ENCODE results near the gene NCOA7.

NCOA7 gene, protein sequence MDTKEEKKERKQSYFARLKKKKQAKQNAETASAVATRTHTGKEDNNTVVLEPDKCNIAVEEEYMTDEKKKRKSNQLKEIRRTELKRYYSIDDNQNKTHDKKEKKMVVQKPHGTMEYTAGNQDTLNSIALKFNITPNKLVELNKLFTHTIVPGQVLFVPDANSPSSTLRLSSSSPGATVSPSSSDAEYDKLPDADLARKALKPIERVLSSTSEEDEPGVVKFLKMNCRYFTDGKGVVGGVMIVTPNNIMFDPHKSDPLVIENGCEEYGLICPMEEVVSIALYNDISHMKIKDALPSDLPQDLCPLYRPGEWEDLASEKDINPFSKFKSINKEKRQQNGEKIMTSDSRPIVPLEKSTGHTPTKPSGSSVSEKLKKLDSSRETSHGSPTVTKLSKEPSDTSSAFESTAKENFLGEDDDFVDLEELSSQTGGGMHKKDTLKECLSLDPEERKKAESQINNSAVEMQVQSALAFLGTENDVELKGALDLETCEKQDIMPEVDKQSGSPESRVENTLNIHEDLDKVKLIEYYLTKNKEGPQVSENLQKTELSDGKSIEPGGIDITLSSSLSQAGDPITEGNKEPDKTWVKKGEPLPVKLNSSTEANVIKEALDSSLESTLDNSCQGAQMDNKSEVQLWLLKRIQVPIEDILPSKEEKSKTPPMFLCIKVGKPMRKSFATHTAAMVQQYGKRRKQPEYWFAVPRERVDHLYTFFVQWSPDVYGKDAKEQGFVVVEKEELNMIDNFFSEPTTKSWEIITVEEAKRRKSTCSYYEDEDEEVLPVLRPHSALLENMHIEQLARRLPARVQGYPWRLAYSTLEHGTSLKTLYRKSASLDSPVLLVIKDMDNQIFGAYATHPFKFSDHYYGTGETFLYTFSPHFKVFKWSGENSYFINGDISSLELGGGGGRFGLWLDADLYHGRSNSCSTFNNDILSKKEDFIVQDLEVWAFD
- long read RNA-seq, full-length matches to known transcripts, result 17 of 32 reads
- long read RNA-seq, partial matches to known transcripts, result 7 of 32 reads
- long read RNA-seq, other reads (novel, unspliced or antisense), result 8 of 32 reads

DNA sequence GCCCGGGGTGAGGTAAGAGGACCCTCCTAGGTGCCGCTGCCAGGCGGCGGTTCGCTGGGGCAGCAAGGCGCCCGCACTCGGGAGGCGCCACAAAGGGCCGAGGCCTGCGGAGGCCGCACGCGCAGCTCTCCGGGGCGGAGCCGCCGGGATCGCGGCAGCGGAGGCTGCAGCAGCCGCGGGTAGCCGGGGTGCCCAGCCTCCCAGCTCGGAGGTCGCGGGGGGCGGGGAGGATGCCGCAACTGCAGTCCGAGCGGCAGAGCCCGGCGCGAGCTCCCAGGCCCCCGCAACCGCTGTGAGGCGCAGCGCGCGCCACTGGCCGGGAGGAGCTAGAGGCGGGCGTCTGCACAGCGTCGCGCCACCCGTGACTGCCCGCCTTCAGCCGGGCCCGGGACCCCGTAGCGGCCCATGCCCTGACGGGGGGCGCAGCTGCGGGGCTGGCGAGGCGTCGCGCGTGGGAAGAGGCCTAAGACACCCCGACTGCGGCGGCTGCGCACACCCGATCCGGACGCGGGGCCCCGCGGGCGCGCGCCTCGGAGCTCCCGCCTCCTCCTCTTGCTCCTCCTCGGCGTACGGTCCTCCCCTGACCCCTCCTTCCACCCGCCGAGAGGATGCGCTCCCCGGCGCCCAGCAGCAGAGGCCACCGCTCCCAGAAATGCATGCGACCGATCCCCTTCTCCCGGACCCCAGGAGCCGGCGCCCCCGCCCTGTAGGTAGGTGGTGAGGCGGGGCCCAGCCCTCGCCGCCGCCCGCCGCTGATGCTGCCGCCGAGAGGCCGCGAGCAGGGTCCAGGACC is at the start of gene NCOA7:
Gene NCOA7, plus strand, starts transcription at position 603 of the 793 bp plus-strand sequence. CDS start 24,395 bp downstream, outside the sequence.
- Histone ChIP-seq H3K27ac (replicated peaks) (peak within 1 kb of the TSS; percentile 81), H3K4me3 (replicated peaks; ENCODE audit: insufficient read depth, low read length) (peak within 1 kb of the TSS; percentile 99), H3K27me3 (ENCODE audit: insufficient read depth, poor library complexity, severe bottlenecking) (no peaks in the 10 kb centered on the region)
- TF ChIP-seq SPI1 (IDR thresholded peaks at IDR 0.05; ENCODE audit: borderline replicate concordance, low read depth), result no peak
- TF ChIP-seq REST (IDR thresholded peaks at IDR 0.05; ENCODE audit: insufficient replicate concordance, low read depth), result peak; percentile 23
- TF ChIP-seq GABPA (IDR thresholded peaks at IDR 0.05; ENCODE audit: low read depth), result no peak
- TF ChIP-seq POLR2AphosphoS5 (IDR thresholded peaks at IDR 0.05; ENCODE audit: low read depth), result peak; percentile 53
- no peak for TF ChIP-seq CTCF (IDR thresholded peaks at IDR 0.05; ENCODE audit: insufficient read depth, low read length)
- peak; percentile 32 to 75 for DNase-seq (ENCODE audit: low read depth in 1 of 2, low spot score in 1 of 2)

GRCh38 chr6:125741336-125741735 is 49.4 kb upstream of the NCOA7 start:
- TF ChIP-seq SPI1 (IDR thresholded peaks at IDR 0.05; ENCODE audit: borderline replicate concordance, low read depth) (no peak), CTCF (IDR thresholded peaks at IDR 0.05; ENCODE audit: insufficient read depth, low read length) (no peak), REST (IDR thresholded peaks at IDR 0.05; ENCODE audit: insufficient replicate concordance, low read depth) (no peak), GABPA (IDR thresholded peaks at IDR 0.05; ENCODE audit: low read depth) (no peak), POLR2AphosphoS5 (IDR thresholded peaks at IDR 0.05; ENCODE audit: low read depth) (no peak)
- no peak for DNase-seq (ENCODE audit: low read depth in 1 of 2, low spot score in 1 of 2)
- no peak overlapping the region for H3K4me3 ChIP-seq (replicated peaks; ENCODE audit: insufficient read depth, low read length)
- peaks cover 27% of the 10 kb centered on the region for H3K27me3 ChIP-seq (ENCODE audit: insufficient read depth, poor library complexity, severe bottlenecking)
- H3K27ac ChIP-seq (replicated peaks), result no peak overlapping the region

DNA sequence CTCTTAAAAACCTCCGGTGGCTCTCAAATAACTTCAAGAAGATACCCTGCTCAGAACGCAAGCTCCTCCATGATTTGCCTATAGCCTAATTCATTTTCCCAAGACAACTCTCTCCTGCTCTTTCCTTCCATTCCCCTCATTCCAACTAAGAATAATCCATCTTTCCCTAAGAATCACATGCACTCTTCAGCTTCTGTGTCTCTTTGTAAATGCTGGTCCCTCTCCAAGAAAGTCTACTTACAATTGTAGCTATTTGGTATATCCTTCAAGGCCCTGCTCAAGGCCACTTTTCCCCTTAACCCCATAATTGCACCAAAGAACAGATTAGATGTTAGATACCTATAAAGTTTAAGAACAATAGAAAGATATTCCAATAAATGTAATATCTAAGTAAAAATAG is 48.7 kb upstream of the NCOA7 start:
- H3K27ac ChIP-seq (replicated peaks), result no peak overlapping the region
- no peak overlapping the region for H3K4me3 ChIP-seq (replicated peaks; ENCODE audit: insufficient read depth, low read length)
- peaks cover 34% of the 10 kb centered on the region for H3K27me3 ChIP-seq (ENCODE audit: insufficient read depth, poor library complexity, severe bottlenecking)
- no peak for DNase-seq (ENCODE audit: low read depth in 1 of 2, low spot score in 1 of 2)
- TF ChIP-seq POLR2AphosphoS5 (IDR thresholded peaks at IDR 0.05; ENCODE audit: low read depth) (no peak), CTCF (IDR thresholded peaks at IDR 0.05; ENCODE audit: insufficient read depth, low read length) (no peak), GABPA (IDR thresholded peaks at IDR 0.05; ENCODE audit: low read depth) (no peak), SPI1 (IDR thresholded peaks at IDR 0.05; ENCODE audit: borderline replicate concordance, low read depth) (no peak), REST (IDR thresholded peaks at IDR 0.05; ENCODE audit: insufficient replicate concordance, low read depth) (no peak)

Data from HL-60 (cell line).